OCI-LY3 (cell line): ENCODE results near the gene ATN1.

ENCODE experiments used
- CTCF ChIP-seq: fragments of 200-600, 300-600 bp; sonication (generic); IDR thresholded peaks from 2 replicates; pipeline ENCODE4 v1.5.1; 2014; ENCODE audit warnings: antibody characterized with exemption, low read length, low read depth
- EZH2phosphoT487 ChIP-seq: fragments of 200-600 bp; shearing (Covaris generic); IDR thresholded peaks from 2 replicates; pipeline ENCODE4 v1.6.1; 2018; ENCODE audit warnings: antibody characterized with exemption, mixed run types, low read depth

- TF ChIP-seq CTCF (no peak), EZH2phosphoT487 (no peak)
Measured at GRCh38 chr12:6936194-6936635, 8.5 kb downstream of the ATN1 start.
